A673 (cell line): Measurements from ENCODE around the gene CCKAR.

Experiments used
- CTCF ChIP-seq: fragments of 300-800, 200-600 bp; sonication (generic); conservative IDR thresholded peaks from 2 replicates; pipeline ENCODE4 v1.5.1; 2017; ENCODE audit warnings: low read depth, mild to moderate bottlenecking, antibody characterized with exemption, low read length, moderate library complexity, mixed read lengths
- EZH2 ChIP-seq: fragments of 200-600 bp; sonication (generic); IDR thresholded peaks from 2 replicates; pipeline ENCODE4 v1.6.1; 2017; ENCODE audit warnings: borderline replicate concordance, low read depth, mild to moderate bottlenecking, mixed read lengths, antibody characterized with exemption, low read length; ENCODE audit not compliant: poor library complexity, severe bottlenecking

- TF ChIP-seq CTCF (no peak), EZH2 (no peak)
These were observed 20.2 kb upstream of the CCKAR start for GRCh38 chr4:26510334-26510964.
